ENCODE results near the gene PFDN6. TPM values are rescaled to one million over a fixed set of nuclear protein-coding genes. Genes with fewer than 3 reads are reported as not detected.

PFDN6 gene
- total RNA-seq, 2 experiments from 2014 or later: 118 to 120 TPM

GRCh38 chr6:33320315-33321181, 31.1 kb downstream of the PFDN6 start:
- ChIA-PET POLR2A (interaction anchor here (1.0 to 1.3 kb wide), 2 partner anchors 49 to 349 kb away, joined by 3 read pairs; partner anchors contain the start of genes RPS18 and VPS52), CTCF (interaction anchor here (0.9 kb wide), 1 partner anchor 23 kb away, joined by 3 read pairs; no protein-coding TSS in a partner anchor)

- CTCF ChIA-PET: no interaction called here
- POLR2A ChIA-PET: interaction anchor here (1.0 to 1.3 kb wide), 2 partner anchors 50 to 350 kb away, joined by 3 read pairs; partner anchors contain the start of genes RPS18 and VPS52
Measured at GRCh38 chr6:33321227-33321626, 31.8 kb downstream of the PFDN6 start.

GRCh38 chr6:33323623-33323948, 34.2 kb downstream of the PFDN6 start:
- POLR2A ChIA-PET: interaction anchor here (0.5 to 0.6 kb wide), 2 partner anchors 17 to 1201 kb away, joined by 8 to 17 read pairs; no protein-coding TSS in a partner anchor
- CTCF ChIA-PET: interaction anchor here (0.7 to 0.9 kb wide), 2 partner anchors 11 to 95 kb away, joined by 3 read pairs; no protein-coding TSS in a partner anchor

GRCh38 chr6:33324125-33324524, 34.7 kb downstream of the PFDN6 start:
- CTCF ChIA-PET: interaction anchor here (0.7 to 0.9 kb wide), 4 partner anchors 12 to 1517 kb away, joined by 3 to 7 read pairs (median 4); partner anchors contain the start of gene LSM2
- POLR2A ChIA-PET: no interaction called here

- POLR2A ChIA-PET: interaction anchor here (0.6 kb wide), 1 partner anchor 129 kb away, joined by 4 read pairs; no protein-coding TSS in a partner anchor
- CTCF ChIA-PET: no interaction called here
Measured at GRCh38 chr6:33329058-33329457, 39.7 kb downstream of the PFDN6 start.

- POLR2A ChIA-PET: no interaction called here
- CTCF ChIA-PET: no interaction called here
Measured at GRCh38 chr6:33330736-33331135, 41.3 kb downstream of the PFDN6 start.

GRCh38 chr6:33333666-33334065, 44.3 kb downstream of the PFDN6 start:
- CTCF ChIA-PET: interaction anchor here (0.6 to 0.7 kb wide), 2 partner anchors 8 to 120 kb away, joined by 3 read pairs; no protein-coding TSS in a partner anchor
- POLR2A ChIA-PET: no interaction called here

- CTCF ChIA-PET: interaction anchor here (0.6 to 1.2 kb wide), 4 partner anchors 9 to 666 kb away, joined by 3 to 4 read pairs (median 3); no protein-coding TSS in a partner anchor
- POLR2A ChIA-PET: no interaction called here
Measured at GRCh38 chr6:33335916-33336315, 46.5 kb downstream of the PFDN6 start.

- ChIA-PET CTCF (interaction anchor here (0.6 kb wide), 1 partner anchor 666 kb away, joined by 3 read pairs; no protein-coding TSS in a partner anchor), POLR2A (interaction anchor here (0.6 kb wide), 1 partner anchor 24 kb away, joined by 5 read pairs; no protein-coding TSS in a partner anchor)
Measured at GRCh38 chr6:33336495-33336894, 47.1 kb downstream of the PFDN6 start.

GRCh38 chr6:33339193-33339592, 49.8 kb downstream of the PFDN6 start:
- ChIA-PET CTCF (no interaction called here), POLR2A (no interaction called here)

Other genes starting within 250 kb of the PFDN6 start
- 10 to 100 TPM; 43.5 to 46.9 TPM for gene HLA-DPA1, start 216.0 kb upstream of the PFDN6 start, total RNA-seq
- 10 to 100 TPM; 10.4 to 10.9 TPM for gene HLA-DPB1, start 213.6 kb upstream of the PFDN6 start, total RNA-seq
- 1 to 10 TPM; 1.1 TPM for gene COL11A2, start 97.1 kb upstream of the PFDN6 start, total RNA-seq
- 10 to 100 TPM; 43.8 to 44.2 TPM for gene RXRB, start 88.9 kb upstream of the PFDN6 start, total RNA-seq
- 10 to 100 TPM; 60.1 to 62.4 TPM for gene SLC39A7, start 88.7 kb upstream of the PFDN6 start, total RNA-seq
- gene HSD17B8, start 84.9 kb upstream of the PFDN6 start, total RNA-seq: 10 to 100 TPM; 20.6 to 25.4 TPM
- gene RING1, start 81.1 kb upstream of the PFDN6 start, total RNA-seq: 10 to 100 TPM; 36.4 to 38.8 TPM
- gene VPS52, start 17.7 kb upstream of the PFDN6 start, total RNA-seq: 10 to 100 TPM; 45.3 to 48.0 TPM
- 1,000 to 10,000 TPM; 3,727 to 3,736 TPM for gene RPS18, start 17.5 kb upstream of the PFDN6 start, total RNA-seq
- 1 to 10 TPM; 2.6 to 3.2 TPM for gene B3GALT4, start 12.5 kb upstream of the PFDN6 start, total RNA-seq
- 100 to 1,000 TPM; 106 to 118 TPM for gene WDR46, start 362 bp upstream of the PFDN6 start, total RNA-seq
- gene RGL2, start 9.3 kb downstream of the PFDN6 start, total RNA-seq: 10 to 100 TPM; 22.2 to 23.2 TPM
- 100 to 1,000 TPM; 184 to 189 TPM for gene TAPBP, start 24.5 kb downstream of the PFDN6 start, total RNA-seq
- gene ZBTB22, start 28.1 kb downstream of the PFDN6 start, total RNA-seq: 1 to 10 TPM; 6.2 to 7.1 TPM
- 10 to 100 TPM; 87.5 to 96.3 TPM for gene DAXX, start 33.4 kb downstream of the PFDN6 start, total RNA-seq
- gene KIFC1, start 102.2 kb downstream of the PFDN6 start, total RNA-seq: 10 to 100 TPM; 58.6 to 63.9 TPM
- 10 to 100 TPM; 25.5 to 27.3 TPM for gene PHF1, start 121.4 kb downstream of the PFDN6 start, total RNA-seq
- gene CUTA, start 128.5 kb downstream of the PFDN6 start, total RNA-seq: 100 to 1,000 TPM; 138 to 144 TPM
- gene SYNGAP1, start 130.5 kb downstream of the PFDN6 start, total RNA-seq: 10 to 100 TPM; 23.8 to 24.9 TPM
- 10 to 100 TPM; 14.2 to 15.1 TPM for gene ZBTB9, start 165.0 kb downstream of the PFDN6 start, total RNA-seq

All from activated CD8-positive, alpha-beta memory T cell treated with anti-CD3 and anti-CD28 coated beads for 36 hours (primary cell).